HG03175 (cell line): ENCODE measurements around the gene XRRA1.
"Not testable (repeated sequence)": the region's sequence is repeated elsewhere in the genome, so short reads cannot be mapped to it uniquely, and the experiment has no call there.

Experiments used
- ATAC-seq: cut with Tn5 transposase; IDR thresholded peaks from one replicate; pipeline ENCODE4 v1.9.1; 2021; ENCODE audit warnings: mild to moderate bottlenecking, moderate library complexity; ENCODE audit not compliant: unreplicated experiment

Gene XRRA1

GRCh38 chr11:74948898-74949752 is at the start of gene XRRA1, which contains the start of gene SPCS2:
TSS of gene XRRA1 (minus strand) at chr11:74949091. CDS start at chr11:74940878, 8,213 bp downstream.
TSS of gene SPCS2 (plus strand) at chr11:74949266. CDS start at chr11:74949286, 20 bp downstream.
- ATAC-seq: peak; percentile 96

GRCh38 chr11:74992852-74993251 is 44.0 kb upstream of the XRRA1 start:
- no peak for ATAC-seq

GRCh38 chr11:74990941-74991340 is 42.0 kb upstream of the XRRA1 start:
- ATAC-seq: no peak

- ATAC-seq: not testable (repeated sequence)
Observed at GRCh38 chr11:74990150-74990549, 41.3 kb upstream of the XRRA1 start.

- peak; percentile 11 for ATAC-seq
Observed at GRCh38 chr11:74989260-74989638, 40.4 kb upstream of the XRRA1 start.

GRCh38 chr11:74988541-74989259 is 39.8 kb upstream of the XRRA1 start, which contains the start of gene NEU3:
TSS of gene NEU3 (plus strand) at chr11:74988933. CDS start at chr11:74989061, 128 bp downstream.
- ATAC-seq: peak; percentile 86

- ATAC-seq: no peak
Observed at GRCh38 chr11:74984730-74985129, 35.8 kb upstream of the XRRA1 start.

GRCh38 chr11:74984070-74984469 is 35.2 kb upstream of the XRRA1 start:
- no peak for ATAC-seq

- ATAC-seq: no peak
Observed at GRCh38 chr11:74981888-74982287, 33.0 kb upstream of the XRRA1 start.

GRCh38 chr11:74980634-74981033 is 31.7 kb upstream of the XRRA1 start:
- ATAC-seq: no peak

- no peak for ATAC-seq
Observed at GRCh38 chr11:74978041-74978440, 29.1 kb upstream of the XRRA1 start.

GRCh38 chr11:74971424-74971823 is 22.5 kb upstream of the XRRA1 start:
- ATAC-seq: no peak

- no peak for ATAC-seq
Observed at GRCh38 chr11:74970852-74971395, 22.0 kb upstream of the XRRA1 start.

- ATAC-seq: no peak
Observed at GRCh38 chr11:74966651-74967050, 17.8 kb upstream of the XRRA1 start.

- ATAC-seq: not testable (repeated sequence)
Observed at GRCh38 chr11:74960128-74960527, 11.2 kb upstream of the XRRA1 start.

- ATAC-seq: no peak
Observed at GRCh38 chr11:74957937-74958629, 9.2 kb upstream of the XRRA1 start.

- ATAC-seq: no peak
Observed at GRCh38 chr11:74956397-74957015, 7.6 kb upstream of the XRRA1 start.

- ATAC-seq: no peak
Observed at GRCh38 chr11:74954199-74954598, 5.3 kb upstream of the XRRA1 start.

- no peak for ATAC-seq
Observed at GRCh38 chr11:74953451-74953850, 4.6 kb upstream of the XRRA1 start.

- no peak for ATAC-seq
Observed at GRCh38 chr11:74952752-74953151, 3.9 kb upstream of the XRRA1 start.

- ATAC-seq: no peak
Observed at GRCh38 chr11:74951226-74951625, 2.3 kb upstream of the XRRA1 start.
